Loucy (cell line): ENCODE measurements around the gene HPGDS.
A peak's percentile ranks its signal among the peaks of the same experiment; 100 is the strongest.

ENCODE experiments used
- H2AFZ ChIP-seq: fragments of 200-600 bp; sonication (generic); 2 replicates; pipeline ENCODE4 v1.6.0; 2016; ENCODE audit warnings: antibody characterized with exemption, mild to moderate bottlenecking, low read length, moderate library complexity
- H3F3A ChIP-seq: fragments of 200-600 bp; 2 replicates; pipeline ENCODE4 v1.6.0; 2016; ENCODE audit warnings: antibody characterized with exemption, low read depth, mild to moderate bottlenecking
- H3K27me3 ChIP-seq: fragments of 200-600 bp; sonication (generic); 2 replicates; pipeline ENCODE4 v1.6.1; 2014; ENCODE audit warnings: low read length, mild to moderate bottlenecking; ENCODE audit not compliant: insufficient read depth, poor library complexity, severe bottlenecking
- H3K36me3 ChIP-seq: fragments of 200-600 bp; sonication (generic); 2 replicates; pipeline ENCODE4 v1.6.1; 2016; ENCODE audit warnings: low read length; ENCODE audit not compliant: insufficient read depth
- H3K4me1 ChIP-seq: fragments of 200-600 bp; sonication (generic); 2 replicates; pipeline ENCODE4 v1.5.1; 2014; ENCODE audit warnings: low read length, mild to moderate bottlenecking; ENCODE audit not compliant: insufficient read depth, poor library complexity, severe bottlenecking
- H3K4me2 ChIP-seq: fragments of 200-600 bp; sonication (generic); 2 replicates; pipeline ENCODE4 v1.6.0; 2014; ENCODE audit warnings: antibody characterized with exemption, low read length, low read depth, mild to moderate bottlenecking; ENCODE audit not compliant: poor library complexity, severe bottlenecking
- H3K4me3 ChIP-seq: fragments of 200-600 bp; sonication (generic); 2 replicates; pipeline ENCODE4 v1.5.1; 2014; ENCODE audit warnings: low read length, mild to moderate bottlenecking, mixed read lengths; ENCODE audit not compliant: poor library complexity, severe bottlenecking
- H3K79me2 ChIP-seq: fragments of 200-600 bp; sonication (generic); 2 replicates; pipeline ENCODE4 v1.6.1; 2014; ENCODE audit warnings: low read length; ENCODE audit not compliant: insufficient read depth
- H3K9ac ChIP-seq: fragments of 200-600 bp; sonication (generic); 2 replicates; pipeline ENCODE4 v1.6.0; 2014; ENCODE audit warnings: mild to moderate bottlenecking, low read depth, low read length, moderate library complexity; ENCODE audit not compliant: poor library complexity, severe bottlenecking
- H3K9me2 ChIP-seq: fragments of 200-600 bp; sonication (generic); replicated peaks from 2 replicates; pipeline ENCODE4 v1.6.1; 2016; ENCODE audit warnings: low read depth, low read length, mixed read lengths
- H3K9me3 ChIP-seq: fragments of 200-600 bp; sonication (generic); 2 replicates; pipeline ENCODE4 v1.6.1; 2014; ENCODE audit warnings: mild to moderate bottlenecking, antibody characterized with exemption, low read length, low read depth; ENCODE audit not compliant: insufficient read depth
- H4K20me1 ChIP-seq: fragments of 200-600 bp; sonication (generic); 2 replicates; pipeline ENCODE4 v1.6.0; 2014; ENCODE audit warnings: antibody characterized with exemption, low read length, mild to moderate bottlenecking; ENCODE audit not compliant: insufficient read depth, poor library complexity, severe bottlenecking
- EZH2phosphoT487 ChIP-seq: fragments of 200-600 bp; IDR thresholded peaks from 2 replicates; pipeline ENCODE4 v1.6.1; 2018; ENCODE audit warnings: antibody characterized with exemption, mild to moderate bottlenecking, moderate library complexity, borderline replicate concordance
- TF ChIP-seq, protein P1 (sequence below): fragments of 200-600 bp; sonication (generic); conservative IDR thresholded peaks from 2 replicates; pipeline ENCODE4 v1.5.1; 2014; ENCODE audit warnings: mild to moderate bottlenecking, antibody characterized with exemption, low read length

Gene HPGDS

DNA sequence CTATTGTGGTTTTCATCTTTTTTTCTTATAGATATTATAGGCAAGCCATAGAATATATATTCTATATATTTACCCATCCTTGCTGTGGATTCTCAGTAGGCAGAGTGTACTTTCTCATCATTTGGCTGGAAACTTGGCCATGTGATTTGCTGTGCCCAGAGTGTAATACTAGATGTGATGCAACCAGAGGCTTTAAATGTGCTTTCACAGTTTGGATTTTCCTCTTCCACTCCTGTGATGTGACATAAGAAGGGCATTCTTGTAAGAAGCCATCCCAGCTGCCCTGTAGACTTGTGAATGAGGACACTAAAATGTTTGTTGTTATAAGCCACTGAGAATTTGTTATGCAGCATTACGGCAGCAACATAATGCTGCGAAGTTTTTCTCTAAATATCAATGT lies 10.4 kb upstream of the HPGDS start:
- H4K20me1 ChIP-seq, result no peaks in the 10 kb centered on the region
- no peak overlapping the region for H3K4me3 ChIP-seq
- no peaks in the 10 kb centered on the region for H3K9me3 ChIP-seq
- peak overlapping the region; percentile 81 for H3K4me2 ChIP-seq
- H3K36me3 ChIP-seq, result no peaks in the 10 kb centered on the region
- H2AFZ ChIP-seq, result peak overlapping the region; percentile 7; the same call in 1 of the 2 replicates
- H3K4me1 ChIP-seq, result peaks cover 68% of the 10 kb centered on the region
- H3K79me2 ChIP-seq, result no peaks in the 10 kb centered on the region
- H3K9ac ChIP-seq, result peak overlapping the region; percentile 73
- H3F3A ChIP-seq, result peaks cover 24% of the 10 kb centered on the region; the same call in 1 of the 2 replicates
- H3K9me2 ChIP-seq, result no peaks in the 10 kb centered on the region
- TF ChIP-seq, protein P1, sequence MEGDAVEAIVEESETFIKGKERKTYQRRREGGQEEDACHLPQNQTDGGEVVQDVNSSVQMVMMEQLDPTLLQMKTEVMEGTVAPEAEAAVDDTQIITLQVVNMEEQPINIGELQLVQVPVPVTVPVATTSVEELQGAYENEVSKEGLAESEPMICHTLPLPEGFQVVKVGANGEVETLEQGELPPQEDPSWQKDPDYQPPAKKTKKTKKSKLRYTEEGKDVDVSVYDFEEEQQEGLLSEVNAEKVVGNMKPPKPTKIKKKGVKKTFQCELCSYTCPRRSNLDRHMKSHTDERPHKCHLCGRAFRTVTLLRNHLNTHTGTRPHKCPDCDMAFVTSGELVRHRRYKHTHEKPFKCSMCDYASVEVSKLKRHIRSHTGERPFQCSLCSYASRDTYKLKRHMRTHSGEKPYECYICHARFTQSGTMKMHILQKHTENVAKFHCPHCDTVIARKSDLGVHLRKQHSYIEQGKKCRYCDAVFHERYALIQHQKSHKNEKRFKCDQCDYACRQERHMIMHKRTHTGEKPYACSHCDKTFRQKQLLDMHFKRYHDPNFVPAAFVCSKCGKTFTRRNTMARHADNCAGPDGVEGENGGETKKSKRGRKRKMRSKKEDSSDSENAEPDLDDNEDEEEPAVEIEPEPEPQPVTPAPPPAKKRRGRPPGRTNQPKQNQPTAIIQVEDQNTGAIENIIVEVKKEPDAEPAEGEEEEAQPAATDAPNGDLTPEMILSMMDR, result no peak
- no peak for TF ChIP-seq EZH2phosphoT487
- H3K27me3 ChIP-seq, result no peaks in the 10 kb centered on the region

GRCh38 chr4:94352163-94352562 lies 9.5 kb upstream of the HPGDS start:
- Histone ChIP-seq H4K20me1 (no peaks in the 10 kb centered on the region), H3K79me2 (no peaks in the 10 kb centered on the region), H2AFZ (peak overlapping the region; percentile 49), H3K27me3 (no peaks in the 10 kb centered on the region), H3K36me3 (no peaks in the 10 kb centered on the region), H3K9me2 (no peaks in the 10 kb centered on the region), H3K4me1 (peaks cover 74% of the 10 kb centered on the region), H3K9me3 (no peaks in the 10 kb centered on the region), H3F3A (peaks cover 24% of the 10 kb centered on the region; the same call in 1 of the 2 replicates), H3K4me3 (peak overlapping the region; percentile 61), H3K4me2 (peak overlapping the region; percentile 81), H3K9ac (peak overlapping the region; percentile 73)
- TF ChIP-seq, protein P1, result no peak
- TF ChIP-seq EZH2phosphoT487, result no peak

DNA sequence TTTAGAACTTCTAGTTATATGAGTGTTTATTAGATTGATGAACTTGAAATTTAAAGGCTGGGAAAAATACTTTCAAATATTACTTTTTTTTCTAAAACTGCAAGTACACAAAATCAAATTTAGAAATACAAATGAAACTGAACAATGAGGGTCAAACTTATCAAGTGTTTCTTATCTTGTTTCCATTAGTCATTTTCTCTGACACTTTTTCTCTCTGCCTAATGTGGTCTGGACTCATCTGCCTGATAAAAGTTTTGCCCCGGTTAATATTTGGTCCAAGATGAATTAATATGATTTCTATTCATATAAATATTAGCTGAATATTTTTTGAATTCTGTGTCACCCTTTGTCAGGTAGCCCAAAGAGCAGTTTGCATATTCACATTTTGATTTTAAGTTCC lies 8.7 kb upstream of the HPGDS start:
- Histone ChIP-seq H3K4me3 (peak overlapping the region; percentile 61), H4K20me1 (no peaks in the 10 kb centered on the region), H3K9me3 (no peaks in the 10 kb centered on the region), H3K79me2 (no peaks in the 10 kb centered on the region), H3K4me2 (peak overlapping the region; percentile 81), H3F3A (peaks cover 24% of the 10 kb centered on the region; the same call in 1 of the 2 replicates), H3K9me2 (no peaks in the 10 kb centered on the region), H3K36me3 (no peaks in the 10 kb centered on the region), H2AFZ (peak overlapping the region; percentile 49; the same call in 1 of the 2 replicates), H3K4me1 (peaks cover 82% of the 10 kb centered on the region), H3K27me3 (no peaks in the 10 kb centered on the region), H3K9ac (peak overlapping the region; percentile 73)
- TF ChIP-seq, protein P1, result no peak
- no peak for TF ChIP-seq EZH2phosphoT487
